Neural cell (in vitro differentiated cells): ENCODE data around the gene NHS. TPM values are rescaled to one million over a fixed set of nuclear protein-coding genes. Genes with fewer than 3 reads are reported as not detected.

ENCODE experiments used
- H2AFZ ChIP-seq: fragments of 200-600, 300-800 bp; sonication (generic), shearing (Covaris generic); 2 replicates; pipeline ENCODE4 v1.6.0; 2014; ENCODE audit warnings: low read depth, mild to moderate bottlenecking, antibody characterized with exemption, low read length, moderate library complexity
- H3F3A ChIP-seq: fragments of 200-600 bp; shearing (Covaris generic); 2 replicates; pipeline ENCODE4 v1.6.1; 2016; ENCODE audit warnings: mild to moderate bottlenecking, moderate library complexity, mixed read lengths, antibody characterized with exemption, low read length; ENCODE audit not compliant: insufficient read depth, poor library complexity, severe bottlenecking
- H3K27ac ChIP-seq: fragments of 200-600, 300-800 bp; sonication (generic), shearing (Covaris generic); 2 replicates; pipeline ENCODE4 v1.5.1; 2014; ENCODE audit warnings: mild to moderate bottlenecking, low read length, moderate library complexity
- H3K27me3 ChIP-seq: fragments of 300-800, 200-600 bp; sonication (generic), shearing (Covaris generic); 2 replicates; pipeline ENCODE4 v1.6.0; 2014; ENCODE audit warnings: mild to moderate bottlenecking, low read depth, low read length, moderate library complexity; ENCODE audit not compliant: insufficient read depth
- H3K36me3 ChIP-seq: fragments of 300-800, 200-600 bp; sonication (generic), shearing (Covaris generic); 2 replicates; pipeline ENCODE4 v1.5.1; 2014; ENCODE audit warnings: mild to moderate bottlenecking, antibody characterized with exemption, low read length, moderate library complexity; ENCODE audit not compliant: insufficient read depth
- H3K4me2 ChIP-seq: fragments of 300-800, 200-600 bp; sonication (generic), shearing (Covaris generic); 2 replicates; pipeline ENCODE4 v1.6.0; 2014; ENCODE audit warnings: mild to moderate bottlenecking, low read length
- H3K4me3 ChIP-seq: fragments of 300-800, 200-600 bp; sonication (generic), shearing (Covaris generic); 2 replicates; pipeline ENCODE4 v1.5.1; 2014; ENCODE audit warnings: mild to moderate bottlenecking, low read length, moderate library complexity
- H3K79me2 ChIP-seq: fragments of 200-600 bp; shearing (Covaris generic); replicated peaks from 2 replicates; pipeline ENCODE4 v1.6.0; 2014; ENCODE audit warnings: mild to moderate bottlenecking, low read length, moderate library complexity; ENCODE audit not compliant: insufficient read depth
- H3K9ac ChIP-seq: fragments of 300-800, 200-600 bp; sonication (generic), shearing (Covaris generic); 2 replicates; pipeline ENCODE4 v1.6.1; 2016; ENCODE audit warnings: mild to moderate bottlenecking, low read length, mixed read lengths
- H3K9me2 ChIP-seq: fragments of 200-600 bp; shearing (Covaris generic); 2 replicates; pipeline ENCODE4 v1.6.1; 2016; ENCODE audit warnings: mild to moderate bottlenecking, low read length, mixed read lengths; ENCODE audit not compliant: insufficient read depth
- H3K9me3 ChIP-seq: fragments of 200-600, 300-800 bp; sonication (generic), shearing (Covaris generic); 2 replicates; pipeline ENCODE4 v1.6.1; 2016; ENCODE audit warnings: mild to moderate bottlenecking, mixed run types, low read length, moderate library complexity, mixed read lengths
- H4K20me1 ChIP-seq: fragments of 200-600 bp; shearing (Covaris generic); 2 replicates; pipeline ENCODE4 v1.6.1; 2016; ENCODE audit warnings: mild to moderate bottlenecking, mixed run types; ENCODE audit not compliant: insufficient read depth
- CTCF ChIP-seq: fragments of 450-650 bp; IDR thresholded peaks from 2 replicates; pipeline ENCODE4 v1.5.1; 2014; ENCODE audit warnings: antibody characterized with exemption, mild to moderate bottlenecking, moderate library complexity; ENCODE audit not compliant: poor library complexity, severe bottlenecking
- EP300 ChIP-seq: fragments of 450-650 bp; conservative IDR thresholded peaks from 2 replicates; pipeline ENCODE4 v1.6.1; 2014; ENCODE audit warnings: antibody characterized with exemption, mild to moderate bottlenecking, moderate library complexity; ENCODE audit not compliant: poor library complexity, severe bottlenecking
- EZH2 ChIP-seq: fragments of 200-600, 300-800 bp; shearing (Covaris generic), sonication (generic); IDR thresholded peaks from 2 replicates; pipeline ENCODE4 v1.6.1; 2014; ENCODE audit warnings: antibody characterized with exemption, low read length, borderline replicate concordance, mild to moderate bottlenecking; ENCODE audit not compliant: insufficient read depth, poor library complexity, severe bottlenecking
- MXI1 ChIP-seq: fragments of 450-650 bp; conservative IDR thresholded peaks from 2 replicates; pipeline ENCODE4 v1.6.1; 2014; ENCODE audit warnings: antibody characterized with exemption, mild to moderate bottlenecking; ENCODE audit not compliant: poor library complexity, severe bottlenecking
- POLR2AphosphoS5 ChIP-seq: IDR thresholded peaks from 2 replicates; pipeline ENCODE4 v1.6.1; 2012
- RAD21 ChIP-seq: fragments of 450-650 bp; conservative IDR thresholded peaks from 2 replicates; pipeline ENCODE4 v1.6.1; 2014; ENCODE audit warnings: antibody characterized with exemption, mild to moderate bottlenecking, moderate library complexity
- SMC3 ChIP-seq: fragments of 450-650 bp; conservative IDR thresholded peaks from 2 replicates; pipeline ENCODE4 v1.6.1; 2014; ENCODE audit warnings: antibody characterized with exemption, mild to moderate bottlenecking, moderate library complexity; ENCODE audit not compliant: poor library complexity
- TAF1 ChIP-seq: IDR thresholded peaks from 2 replicates; pipeline ENCODE4 v1.6.1; 2012; ENCODE audit warnings: low read depth
- polyA plus RNA-seq: library from polyadenylated mRNA; depleted of rRNA; stranded (reverse); fragments of >200 nt; gene quantifications from 2 replicates; pipeline ENCODE4 v1.2.3, GENCODE V29; 2014
- TF ChIP-seq, protein P1 (sequence below): IDR thresholded peaks from 2 replicates; pipeline ENCODE4 v1.6.1; 2012; ENCODE audit warnings: borderline replicate concordance

The NHS gene
- polyA plus RNA-seq, 1 donor from 2014 or later = 1.9 TPM

GRCh38 chrX:17409566-17410290, 34.7 kb downstream of the NHS start:
- no peaks in the 10 kb centered on the region for H3K27me3 ChIP-seq
- H3K9me2 ChIP-seq = no peaks in the 10 kb centered on the region
- no peak overlapping the region for H3K4me2 ChIP-seq
- H3K9ac ChIP-seq = no peak overlapping the region
- no peaks in the 10 kb centered on the region for H3K9me3 ChIP-seq
- H3F3A ChIP-seq = no peaks in the 10 kb centered on the region
- TF ChIP-seq EP300 (no peak), SMC3 (no peak), TAF1 (no peak), POLR2AphosphoS5 (no peak), RAD21 (no peak), EZH2 (no peak), MXI1 (no peak)
- TF ChIP-seq, protein P1, sequence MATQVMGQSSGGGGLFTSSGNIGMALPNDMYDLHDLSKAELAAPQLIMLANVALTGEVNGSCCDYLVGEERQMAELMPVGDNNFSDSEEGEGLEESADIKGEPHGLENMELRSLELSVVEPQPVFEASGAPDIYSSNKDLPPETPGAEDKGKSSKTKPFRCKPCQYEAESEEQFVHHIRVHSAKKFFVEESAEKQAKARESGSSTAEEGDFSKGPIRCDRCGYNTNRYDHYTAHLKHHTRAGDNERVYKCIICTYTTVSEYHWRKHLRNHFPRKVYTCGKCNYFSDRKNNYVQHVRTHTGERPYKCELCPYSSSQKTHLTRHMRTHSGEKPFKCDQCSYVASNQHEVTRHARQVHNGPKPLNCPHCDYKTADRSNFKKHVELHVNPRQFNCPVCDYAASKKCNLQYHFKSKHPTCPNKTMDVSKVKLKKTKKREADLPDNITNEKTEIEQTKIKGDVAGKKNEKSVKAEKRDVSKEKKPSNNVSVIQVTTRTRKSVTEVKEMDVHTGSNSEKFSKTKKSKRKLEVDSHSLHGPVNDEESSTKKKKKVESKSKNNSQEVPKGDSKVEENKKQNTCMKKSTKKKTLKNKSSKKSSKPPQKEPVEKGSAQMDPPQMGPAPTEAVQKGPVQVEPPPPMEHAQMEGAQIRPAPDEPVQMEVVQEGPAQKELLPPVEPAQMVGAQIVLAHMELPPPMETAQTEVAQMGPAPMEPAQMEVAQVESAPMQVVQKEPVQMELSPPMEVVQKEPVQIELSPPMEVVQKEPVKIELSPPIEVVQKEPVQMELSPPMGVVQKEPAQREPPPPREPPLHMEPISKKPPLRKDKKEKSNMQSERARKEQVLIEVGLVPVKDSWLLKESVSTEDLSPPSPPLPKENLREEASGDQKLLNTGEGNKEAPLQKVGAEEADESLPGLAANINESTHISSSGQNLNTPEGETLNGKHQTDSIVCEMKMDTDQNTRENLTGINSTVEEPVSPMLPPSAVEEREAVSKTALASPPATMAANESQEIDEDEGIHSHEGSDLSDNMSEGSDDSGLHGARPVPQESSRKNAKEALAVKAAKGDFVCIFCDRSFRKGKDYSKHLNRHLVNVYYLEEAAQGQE = no peak
- no peaks in the 10 kb centered on the region for H3K36me3 ChIP-seq
- H2AFZ ChIP-seq = no peak overlapping the region
- no peak overlapping the region for H3K27ac ChIP-seq
- no peaks in the 10 kb centered on the region for H4K20me1 ChIP-seq
- H3K4me3 ChIP-seq = no peak overlapping the region
- H3K79me2 ChIP-seq = no peaks in the 10 kb centered on the region

DNA sequence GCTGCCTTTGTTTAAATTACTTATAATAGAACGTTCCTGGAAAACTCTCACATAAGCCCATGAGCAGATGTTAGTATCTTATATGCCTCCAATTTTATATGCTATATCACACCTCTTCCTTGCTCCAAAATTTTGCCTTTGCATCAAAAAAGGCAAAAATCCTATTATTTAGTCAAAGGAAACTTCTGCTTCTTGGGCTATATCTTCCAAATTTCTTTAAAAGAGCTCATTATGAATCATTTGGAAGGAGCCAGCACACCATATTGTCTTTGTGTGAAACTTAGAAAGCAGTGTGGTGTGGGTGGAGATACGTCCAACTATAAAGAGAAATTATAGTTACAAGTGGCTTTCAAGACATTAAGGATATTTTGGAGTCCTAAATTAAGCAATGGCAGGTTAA, 35.7 kb downstream of the NHS start:
- TF ChIP-seq MXI1 (no peak), TAF1 (no peak), CTCF (no peak), EP300 (no peak), SMC3 (no peak), EZH2 (no peak), RAD21 (no peak), POLR2AphosphoS5 (no peak)
- TF ChIP-seq, protein P1 = no peak
- Histone ChIP-seq H3K9me2 (no peaks in the 10 kb centered on the region), H3K4me2 (no peak overlapping the region)

More for the DNA sequence above, 35.7 kb downstream of the NHS start:
- H3K27ac ChIP-seq = no peak overlapping the region
- H3K9me3 ChIP-seq = no peaks in the 10 kb centered on the region
- H3K4me3 ChIP-seq = no peak overlapping the region
- H4K20me1 ChIP-seq = no peaks in the 10 kb centered on the region
- H3K36me3 ChIP-seq = no peaks in the 10 kb centered on the region
- H2AFZ ChIP-seq = no peak overlapping the region
- no peaks in the 10 kb centered on the region for H3F3A ChIP-seq
- H3K9ac ChIP-seq = no peak overlapping the region
- no peaks in the 10 kb centered on the region for H3K79me2 ChIP-seq
- H3K27me3 ChIP-seq = no peaks in the 10 kb centered on the region
